DMS53 (cell line): Measurements from ENCODE around the gene PCYT1B.
A peak's percentile ranks its signal among the peaks of the same experiment; 100 is the strongest.

ENCODE experiments used
- DNase-seq: peaks from one replicate; lab custom pipeline; 2025; lab: John Stamatoyannopoulos, UW

The PCYT1B gene

DNA sequence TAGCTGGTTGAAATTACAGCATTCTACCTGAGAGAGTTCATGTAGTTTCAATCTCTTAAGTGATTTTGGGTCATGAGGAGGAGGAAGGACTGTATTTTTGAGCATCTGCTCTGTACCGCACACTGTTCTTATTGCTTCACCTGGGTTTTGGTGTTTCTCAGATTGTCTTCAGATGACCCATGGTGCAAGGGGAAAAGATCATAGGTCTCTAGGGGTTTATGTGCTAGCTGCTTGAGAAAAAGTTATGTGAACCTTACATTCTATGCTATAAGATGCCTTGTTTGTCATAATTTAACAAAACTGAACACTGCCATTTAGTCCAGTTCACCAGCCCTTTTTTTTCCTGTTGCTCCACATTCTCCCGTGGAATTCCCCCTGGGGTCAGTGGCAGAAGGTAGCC, 121.7 kb downstream of the PCYT1B start:
- no peak for DNase-seq

DNA sequence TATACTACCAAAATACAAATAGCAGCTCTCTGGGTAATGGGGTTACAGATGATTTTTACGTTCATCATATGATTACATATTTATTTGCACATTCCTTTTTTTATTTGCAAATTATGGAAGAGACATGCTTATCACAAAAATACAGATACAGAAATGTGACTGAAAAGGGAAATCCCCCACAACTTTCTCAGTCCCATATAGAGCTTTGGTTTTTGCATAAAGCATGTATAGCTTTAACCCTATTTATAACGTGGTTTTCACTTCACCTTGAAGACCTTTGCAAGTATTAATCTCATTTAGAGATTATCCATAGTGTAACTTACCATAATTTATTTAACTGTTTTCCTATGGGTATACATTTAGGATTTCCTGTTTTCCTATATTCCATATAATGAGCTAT, 126.7 kb downstream of the PCYT1B start:
- no peak for DNase-seq

DNA sequence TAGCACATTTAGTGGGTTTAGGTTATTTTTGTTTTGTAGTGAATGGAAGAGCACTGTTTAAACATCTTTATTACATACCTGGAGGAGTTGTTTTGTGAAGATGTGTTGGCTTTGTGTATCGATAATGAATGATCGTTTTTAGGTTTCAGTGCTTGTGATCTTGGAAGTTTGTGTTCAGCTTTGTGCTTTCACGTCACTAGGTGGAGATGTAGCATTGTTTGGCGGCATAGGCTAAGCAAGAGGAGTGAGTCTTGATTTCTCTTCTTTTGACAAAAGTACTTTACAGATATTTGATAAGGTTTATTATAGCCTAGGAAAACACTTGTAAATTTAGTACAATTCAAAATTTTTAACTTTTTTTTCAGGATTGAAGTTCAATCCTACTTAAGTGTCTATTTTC, 131.7 kb downstream of the PCYT1B start:
- peak; percentile 34 for DNase-seq

DNA sequence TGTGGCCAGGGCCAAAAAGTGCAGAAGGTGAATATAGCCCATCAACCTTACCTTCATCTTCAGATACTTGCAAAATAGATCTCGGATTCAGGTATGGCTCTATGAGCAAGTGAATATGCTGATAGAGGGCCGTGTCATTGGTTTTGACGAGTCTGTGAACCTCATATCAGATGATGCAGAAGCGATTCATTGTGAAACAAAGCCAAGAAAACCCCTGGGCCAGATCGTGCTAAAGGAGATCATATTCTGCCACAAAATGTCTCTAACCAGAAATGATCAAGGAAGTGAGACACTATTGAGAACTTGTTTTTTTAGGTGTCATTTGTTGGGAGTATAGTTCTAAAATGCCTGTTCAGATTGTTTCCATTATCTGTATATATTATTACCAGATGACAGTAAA, 133.7 kb downstream of the PCYT1B start:
- no peak for DNase-seq

DNA sequence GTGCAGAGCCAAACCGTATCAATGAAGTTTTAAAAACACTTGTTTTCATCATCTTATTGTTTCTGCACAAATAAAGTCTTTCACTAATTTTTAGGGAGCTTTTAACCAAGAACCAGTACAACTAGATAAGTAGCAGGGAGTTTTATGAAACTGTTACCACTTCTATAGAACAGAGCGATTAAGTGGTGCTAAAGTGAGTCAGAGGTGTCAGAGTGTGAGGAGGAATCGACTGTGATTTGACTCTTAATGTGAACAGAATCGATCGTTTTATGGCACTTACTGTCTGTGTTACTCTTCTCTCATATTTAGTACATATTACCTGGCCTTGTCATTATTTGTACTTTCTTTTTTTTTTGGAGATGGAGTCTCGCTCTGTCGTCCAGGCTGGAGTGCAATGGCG, 138.8 kb downstream of the PCYT1B start:
- DNase-seq: no peak
